K562 (cell line): ENCODE data around the gene CCDC7. TPM values are rescaled to one million over a fixed set of nuclear protein-coding genes. Genes with fewer than 3 reads are reported as not detected.
A peak's percentile ranks its signal among the peaks of the same experiment; 100 is the strongest.

Source experiments
- ATF7 ChIP-seq: fragments of 450-650 bp; IDR thresholded peaks from 2 replicates; pipeline ENCODE4 v1.7.1; 2014; ENCODE audit warnings: mild to moderate bottlenecking, moderate library complexity
- CTBP1 ChIP-seq: fragments of 450-650 bp; IDR thresholded peaks from 2 replicates; pipeline ENCODE4 v1.6.1; 2016; ENCODE audit warnings: borderline replicate concordance
- ERF ChIP-seq: fragments of 450-650 bp; formaldehyde crosslinking; IDR thresholded peaks from 2 replicates; pipeline ENCODE4 v1.4.0; 2020; ENCODE audit warnings: mild to moderate bottlenecking, mixed read lengths
- MCM3 ChIP-seq: fragments of 450-650 bp; IDR thresholded peaks from 2 replicates; pipeline ENCODE4 v1.6.1; 2016
- MIER1 ChIP-seq: fragments of 450-650 bp; IDR thresholded peaks from 2 replicates; pipeline ENCODE4 v1.6.1; 2016; ENCODE audit warnings: antibody characterized with exemption, mild to moderate bottlenecking, low read depth
- NRF1 ChIP-seq, 2 experiments: fragments of 450-650 bp; IDR thresholded peaks in 1 of 2; conservative IDR thresholded peaks in 1 of 2; 2 replicates each; pipeline ENCODE4 v1.6.1; 2014; ENCODE audit warnings: mild to moderate bottlenecking in 2 of 2
- POLR3G ChIP-seq: IDR thresholded peaks from 2 replicates; pipeline ENCODE4 v1.6.1; 2011; ENCODE audit not compliant: insufficient read length, insufficient replicate concordance; ENCODE audit errors: extremely low read depth
- TCF7L2 ChIP-seq: fragments of 150-350 bp; IDR thresholded peaks from 2 replicates; pipeline ENCODE4 v1.6.1; 2016; ENCODE audit warnings: low read depth, mild to moderate bottlenecking, low read length, moderate library complexity
- TEAD1 ChIP-seq, 2 experiments: fragments of 450-650 bp in 1 of 2; sonication (generic) in 1 of 2; formaldehyde crosslinking; IDR thresholded peaks; 2 replicates each; pipeline versions ENCODE4 v1.4.0 to v1.8.0; 2020 to 2022; ENCODE audit warnings: mild to moderate bottlenecking in 2 of 2, missing genetic modification reagents in 1 of 2
- XRCC5 ChIP-seq: fragments of 200-400 bp; formaldehyde crosslinking; IDR thresholded peaks from 2 replicates; pipeline ENCODE4 v1.6.1; 2017; ENCODE audit warnings: low read depth, mild to moderate bottlenecking, low read length
- YY1 ChIP-seq, 3 experiments: IDR thresholded peaks; 2 replicates each; pipeline ENCODE4 v1.6.1; 2011; ENCODE audit warnings: low read length in 2 of 3, mild to moderate bottlenecking in 2 of 3, moderate library complexity in 2 of 3, borderline replicate concordance in 1 of 3, control low read depth in 1 of 3, low read depth in 1 of 3; ENCODE audit not compliant: insufficient read depth in 3 of 3, insufficient replicate concordance in 2 of 3, control insufficient read depth in 1 of 3, insufficient read length in 1 of 3; ENCODE audit errors: extremely low read depth in 1 of 3
- ZC3H11A ChIP-seq: IDR thresholded peaks from 2 replicates; pipeline ENCODE4 v1.6.1; 2012; ENCODE audit warnings: low read depth, low read length, improper control_type of control experiment
- polyA plus RNA-seq, 8 experiments: library from polyadenylated mRNA; depleted of rRNA in 4 of 8; stranded (reverse) in 5 of 8; unstranded in 3 of 8; fragments of >200 nt; fragmentation: Nextera tagmentation in 2 of 8; fragmentation: Illumina TruSeq in 1 of 8; extraction: Ambion mirVana in 2 of 8; extraction: Trizol in 1 of 8; gene quantifications; 2 replicates each; pipeline versions ENCODE4 v1.2.1 to v1.2.3, GENCODE V29; 2011 to 2014; ENCODE audit warnings: inconsistent platforms in 1 of 8, missing spikeins in 1 of 8
- total RNA-seq, 7 experiments: library from RNA; depleted of rRNA in 6 of 7; stranded (reverse); fragments of >200 nt in 6 of 7; fragmentation: Illumina TruSeq in 2 of 7; extraction: Trizol in 2 of 7; gene quantifications; 2 replicates each; pipeline versions ENCODE4 v1.2.1 to v1.2.3, GENCODE V29; 2011 to 2021; ENCODE audit warnings: low replicate concordance in 1 of 7
- TF ChIP-seq, protein P1 (sequence below): fragments of 250-450 bp; sonication (Bioruptor Pico); IDR thresholded peaks from 2 replicates; pipeline ENCODE4 v1.5.0; 2021; ENCODE audit warnings: mild to moderate bottlenecking, borderline replicate concordance
- TF ChIP-seq, protein P2 (sequence below): fragments of 250-450 bp; sonication (Bioruptor Pico); IDR thresholded peaks from 2 replicates; pipeline ENCODE4 v1.5.0; 2021
- TF ChIP-seq, protein P3 (sequence below): fragments of 250-450 bp; sonication (Bioruptor Pico); IDR thresholded peaks from 2 replicates; pipeline ENCODE4 v1.8.0; 2021; ENCODE audit warnings: moderate library complexity, mild to moderate bottlenecking, inconsistent platforms

The CCDC7 gene
- total and polyA plus RNA-seq, 9 of the 15 experiments (the other 6 are each of a cell fraction or from before 2014, with no cell fraction given), result 1.5 to 6.6 (median 2.7) TPM

DNA sequence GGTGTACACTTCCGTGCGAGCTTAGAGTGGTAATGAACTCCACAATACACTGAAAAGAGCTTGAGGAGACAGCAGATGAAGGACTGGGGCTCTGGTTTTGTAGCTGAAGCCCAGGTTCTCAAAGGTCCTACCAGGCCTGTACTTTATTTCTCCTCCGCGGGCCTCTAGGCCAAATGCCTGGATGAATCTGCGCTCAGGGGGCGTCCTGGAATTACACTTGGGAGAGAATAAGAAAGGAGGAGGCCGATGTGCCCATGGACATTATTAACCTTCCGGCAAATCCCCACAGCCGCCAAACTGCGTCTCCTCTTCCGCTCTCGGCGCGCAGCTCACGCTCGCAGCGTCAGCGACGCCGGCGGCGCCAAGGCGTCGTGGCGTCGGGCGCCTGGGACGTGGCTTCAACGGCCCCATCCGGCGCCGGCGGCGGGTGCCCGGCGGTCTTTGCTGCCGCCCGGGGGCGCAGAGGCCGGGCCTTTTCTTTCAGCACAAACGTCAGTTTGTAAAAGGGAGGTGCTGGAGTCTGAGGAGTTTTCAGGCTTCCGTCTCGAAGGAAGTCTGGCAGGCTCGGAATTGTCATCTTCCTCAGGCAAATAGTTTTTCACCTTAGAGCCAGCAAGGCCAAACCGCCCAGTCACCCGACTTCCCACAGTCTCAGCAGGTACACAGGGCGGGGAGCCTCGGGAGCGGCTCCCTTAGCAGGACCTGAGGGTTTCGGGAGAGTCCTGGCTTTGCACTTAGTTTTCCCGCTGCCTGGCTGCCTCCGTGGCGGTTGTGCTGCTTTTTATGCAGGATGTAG is at the start of gene CCDC7 (continued):
- TF ChIP-seq, protein P1, sequence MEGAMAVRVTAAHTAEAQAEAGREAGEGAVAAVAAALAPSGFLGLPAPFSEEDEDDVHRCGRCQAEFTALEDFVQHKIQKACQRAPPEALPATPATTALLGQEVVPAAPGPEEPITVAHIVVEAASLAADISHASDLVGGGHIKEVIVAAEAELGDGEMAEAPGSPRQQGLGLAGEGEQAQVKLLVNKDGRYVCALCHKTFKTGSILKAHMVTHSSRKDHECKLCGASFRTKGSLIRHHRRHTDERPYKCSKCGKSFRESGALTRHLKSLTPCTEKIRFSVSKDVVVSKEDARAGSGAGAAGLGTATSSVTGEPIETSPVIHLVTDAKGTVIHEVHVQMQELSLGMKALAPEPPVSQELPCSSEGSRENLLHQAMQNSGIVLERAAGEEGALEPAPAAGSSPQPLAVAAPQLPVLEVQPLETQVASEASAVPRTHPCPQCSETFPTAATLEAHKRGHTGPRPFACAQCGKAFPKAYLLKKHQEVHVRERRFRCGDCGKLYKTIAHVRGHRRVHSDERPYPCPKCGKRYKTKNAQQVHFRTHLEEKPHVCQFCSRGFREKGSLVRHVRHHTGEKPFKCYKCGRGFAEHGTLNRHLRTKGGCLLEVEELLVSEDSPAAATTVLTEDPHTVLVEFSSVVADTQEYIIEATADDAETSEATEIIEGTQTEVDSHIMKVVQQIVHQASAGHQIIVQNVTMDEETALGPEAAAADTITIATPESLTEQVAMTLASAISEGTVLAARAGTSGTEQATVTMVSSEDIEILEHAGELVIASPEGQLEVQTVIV, result no peak
- TF ChIP-seq TEAD1 (CRISPR knock-in tag; IDR thresholded peaks at IDR 0.05) (0 out of 4 replicates have a peak, but pooled peaks of 1 of the 2 experiments have one; percentile 10), POLR3G (no peak), XRCC5 (peak; percentile 91), TCF7L2 (0 out of 2 replicates have a peak, but pooled peaks have one; percentile 6), YY1 (IDR thresholded peaks at IDR 0.05; ENCODE audit: borderline replicate concordance in 1 of 3, control insufficient read depth in 1 of 3, extremely low read depth in 1 of 3, insufficient read depth in 3 of 3, insufficient read length in 1 of 3, insufficient replicate concordance in 2 of 3, low read depth in 1 of 3, low read length in 2 of 3) (peak in 2 of 3 experiments; percentile 71 to 82), CTBP1 (peak; percentile 81), NRF1 (conservative IDR thresholded peaks at IDR 0.05 in 1 of 2, IDR thresholded peaks at IDR 0.05 in 1 of 2) (peak; percentile 82), ERF (CRISPR knock-in tag) (no peak), MIER1 (no peak), ATF7 (peak; percentile 78), ZC3H11A (no peak), MCM3 (no peak)
- TF ChIP-seq, protein P2, sequence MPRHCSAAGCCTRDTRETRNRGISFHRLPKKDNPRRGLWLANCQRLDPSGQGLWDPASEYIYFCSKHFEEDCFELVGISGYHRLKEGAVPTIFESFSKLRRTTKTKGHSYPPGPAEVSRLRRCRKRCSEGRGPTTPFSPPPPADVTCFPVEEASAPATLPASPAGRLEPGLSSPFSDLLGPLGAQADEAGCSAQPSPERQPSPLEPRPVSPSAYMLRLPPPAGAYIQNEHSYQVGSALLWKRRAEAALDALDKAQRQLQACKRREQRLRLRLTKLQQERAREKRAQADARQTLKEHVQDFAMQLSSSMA, result 0 out of 2 replicates have a peak, but pooled peaks have one; percentile 25
- TF ChIP-seq, protein P3, sequence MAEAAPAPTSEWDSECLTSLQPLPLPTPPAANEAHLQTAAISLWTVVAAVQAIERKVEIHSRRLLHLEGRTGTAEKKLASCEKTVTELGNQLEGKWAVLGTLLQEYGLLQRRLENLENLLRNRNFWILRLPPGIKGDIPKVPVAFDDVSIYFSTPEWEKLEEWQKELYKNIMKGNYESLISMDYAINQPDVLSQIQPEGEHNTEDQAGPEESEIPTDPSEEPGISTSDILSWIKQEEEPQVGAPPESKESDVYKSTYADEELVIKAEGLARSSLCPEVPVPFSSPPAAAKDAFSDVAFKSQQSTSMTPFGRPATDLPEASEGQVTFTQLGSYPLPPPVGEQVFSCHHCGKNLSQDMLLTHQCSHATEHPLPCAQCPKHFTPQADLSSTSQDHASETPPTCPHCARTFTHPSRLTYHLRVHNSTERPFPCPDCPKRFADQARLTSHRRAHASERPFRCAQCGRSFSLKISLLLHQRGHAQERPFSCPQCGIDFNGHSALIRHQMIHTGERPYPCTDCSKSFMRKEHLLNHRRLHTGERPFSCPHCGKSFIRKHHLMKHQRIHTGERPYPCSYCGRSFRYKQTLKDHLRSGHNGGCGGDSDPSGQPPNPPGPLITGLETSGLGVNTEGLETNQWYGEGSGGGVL (CRISPR knock-in tag), result no peak
